Psoas muscle (tissue), 8 donors: Measurements from ENCODE around the gene ABLIM1. TPM values are rescaled to one million over a fixed set of nuclear protein-coding genes. Genes with fewer than 3 reads are reported as not detected.
A peak's percentile ranks its signal among the peaks of the same experiment; 100 is the strongest.

Experiments used
- ATAC-seq, 4 donors: fragments of 200-7000 bp; cut with Tn5 transposase; one replicate each; pipeline ENCODE4 v1.9.1; 2020; ENCODE audit warnings: moderate library complexity in 3 of 4, mild to moderate bottlenecking in 2 of 4
- DNase-seq, 2 donors: peaks; one replicate each; pipeline ENCODE4 v3.0.0-alpha.2; 2020
- H3K27ac ChIP-seq: fragments of 200-600 bp; one replicate; pipeline ENCODE4 v1.8.0; 2022
- H3K27me3 ChIP-seq, 3 donors: fragments of 200-600 bp in 1 of 3; one replicate each; pipeline versions ENCODE4 v1.6.1 to v1.8.0; 2013 to 2022; ENCODE audit warnings: low read length in 2 of 3, mild to moderate bottlenecking in 2 of 3, moderate library complexity in 1 of 3; ENCODE audit not compliant: insufficient read depth in 3 of 3
- H3K36me3 ChIP-seq, 2 donors: fragments of 200-600 bp in 1 of 2; one replicate each; pipeline versions ENCODE4 v1.6.1 to v1.8.0; 2013 to 2022; ENCODE audit warnings: low read depth in 1 of 2, mild to moderate bottlenecking in 1 of 2, moderate library complexity in 1 of 2; ENCODE audit not compliant: insufficient read depth in 1 of 2
- H3K4me1 ChIP-seq: fragments of 200-600 bp; one replicate; pipeline ENCODE4 v1.8.0; 2022
- H3K4me3 ChIP-seq: fragments of 200-600 bp; one replicate; pipeline ENCODE4 v1.8.0; 2022; ENCODE audit warnings: mild to moderate bottlenecking
- H3K9me3 ChIP-seq: fragments of 200-600 bp; one replicate; pipeline ENCODE4 v1.8.0; 2022
- CTCF ChIP-seq: fragments of 200-600 bp; IDR thresholded peaks from one replicate; pipeline ENCODE4 v1.8.0; 2022; ENCODE audit warnings: antibody characterized with exemption
- WGBS, 3 donors: extraction: QIAGEN DNeasy Blood & Tissue Kit; methylation state at CpG; one replicate each; pipeline versions ENCODE4 v1.1.6 to v1.1.7; 2013; 5-methylcytosine and 5-hydroxymethylcytosine counted together
- intact Hi-C, 2 donors: fragments of 100-400 bp; cut with DNase I; formaldehyde crosslinking; loops; one replicate each; pipeline versions ENCODE4 v1.11.0 to v1.14.2; 2022
- polyA plus RNA-seq, 3 donors: library from polyadenylated mRNA; stranded (reverse); fragments of 200-250 nt; gene quantifications; one replicate each; pipeline ENCODE4 v1.2.3, GENCODE V29; 2013
- total RNA-seq, 4 donors: library from RNA; stranded (reverse); fragmentation: NEBNext Ultra II Directional in 2 of 4; extraction: Animal tissue kit (Norgen Biotek cat#: 25700) in 2 of 4; gene quantifications; one replicate each; pipeline versions ENCODE4 v1.2.1 to v1.2.4, GENCODE V29; 2021 to 2023
- donor health status: healthy with polysubstance abuse.
- donor health status: DM: no; HTN: no; CAD: no; lungs with moderate emphysema.
- donor health status: Bipolar disorder and iron deficiency.
- donor health status: healthy.
- donor health status: DM: yes; HTN: yes; CAD: no.
- donor health status: DM: no; HTN: no; CAD: no.
- donor health status: DM: no; HTN: no; CAD: no.
- donor health status: DM: yes; HTN: yes; CAD: no.

The ABLIM1 gene
- total and polyA plus RNA-seq, 7 donors: 15.4 to 183 (median 21.8) TPM

GRCh38 chr10:114479307-114479706, 178.8 kb downstream of the ABLIM1 start:
- Histone ChIP-seq H3K27me3 (no peaks in the 10 kb centered on the region), H3K36me3 (no peaks in the 10 kb centered on the region), H3K9me3 (no peaks in the 10 kb centered on the region), H3K4me1 (peaks cover 15% of the 10 kb centered on the region), H3K4me3 (no peak overlapping the region), H3K27ac (peak overlapping the region; percentile 23)
- intact Hi-C loops: loop anchor here (10.0 kb wide), 2 partner anchors 65 to 645 kb away; no protein-coding TSS in a partner anchor
- no peak for TF ChIP-seq CTCF
- ATAC-seq (peak; percentile 79 to 87 (median 86)), DNase-seq (peak; percentile 46 to 58)
- 12 to 23% (median 16%) methylated on average over 6 of the region's 6 CpGs for WGBS, 3 donors

- no peak overlapping the region for H3K27ac ChIP-seq
These were observed 179.8 kb downstream of the ABLIM1 start for GRCh38 chr10:114478281-114478680.

GRCh38 chr10:114477285-114477684, 180.8 kb downstream of the ABLIM1 start:
- Histone ChIP-seq H3K36me3 (no peaks in the 10 kb centered on the region), H3K9me3 (no peaks in the 10 kb centered on the region), H3K27me3 (no peaks in the 10 kb centered on the region), H3K27ac (peak overlapping the region; percentile 53), H3K4me1 (peaks cover 18% of the 10 kb centered on the region), H3K4me3 (no peak overlapping the region)
- intact Hi-C loops: loop anchor here (10.0 kb wide), 2 partner anchors 68 to 648 kb away; no protein-coding TSS in a partner anchor
- 47 to 76% (median 49%) methylated on average over 7 of the region's 7 CpGs for WGBS, 3 donors
- DNase-seq: peak; percentile 60 to 83
- TF ChIP-seq CTCF: no peak
- peak; percentile 37 to 78 (median 72) for ATAC-seq

More at GRCh38 chr10:114478281-114478680, 179.8 kb downstream of the ABLIM1 start:
- no peak for DNase-seq
- no peak for ATAC-seq
- peaks cover 18% of the 10 kb centered on the region for H3K4me1 ChIP-seq
- no peak overlapping the region for H3K4me3 ChIP-seq
- no peaks in the 10 kb centered on the region for H3K36me3 ChIP-seq
- WGBS, 3 donors: 92 to 96% (median 94%) methylated on average over 2 of the region's 2 CpGs
- no peak for TF ChIP-seq CTCF
- intact Hi-C loops: loop anchor here (10.0 kb wide), 2 partner anchors 67 to 647 kb away; no protein-coding TSS in a partner anchor
- no peaks in the 10 kb centered on the region for H3K9me3 ChIP-seq
- H3K27me3 ChIP-seq: no peaks in the 10 kb centered on the region

GRCh38 chr10:114474989-114475388, 183.1 kb downstream of the ABLIM1 start:
- 87 to 93% (median 92%) methylated on average over 5 of the region's 5 CpGs for WGBS, 3 donors
- Histone ChIP-seq H3K36me3 (no peaks in the 10 kb centered on the region), H3K4me3 (no peak overlapping the region), H3K27ac (no peak overlapping the region), H3K4me1 (peaks cover 14% of the 10 kb centered on the region), H3K27me3 (no peaks in the 10 kb centered on the region), H3K9me3 (no peaks in the 10 kb centered on the region)
- DNase-seq (no peak), ATAC-seq (no peak)
- intact Hi-C loops: loop anchor here (5.0 to 10.0 kb wide), 3 partner anchors 70 to 650 kb away; no protein-coding TSS in a partner anchor
- TF ChIP-seq CTCF: no peak

GRCh38 chr10:114473776-114474175, 184.3 kb downstream of the ABLIM1 start:
- Histone ChIP-seq H3K9me3 (no peaks in the 10 kb centered on the region), H3K27me3 (no peaks in the 10 kb centered on the region), H3K4me3 (no peak overlapping the region), H3K4me1 (peaks cover 3% of the 10 kb centered on the region), H3K36me3 (no peaks in the 10 kb centered on the region), H3K27ac (no peak overlapping the region)
- TF ChIP-seq CTCF: no peak
- 49 to 70% (median 56%) methylated on average over 3 of the region's 3 CpGs for WGBS, 3 donors
- intact Hi-C loops: loop anchor here (2.0 to 10.0 kb wide), 4 partner anchors 71 to 651 kb away; no protein-coding TSS in a partner anchor
- no peak for ATAC-seq
- no peak for DNase-seq
